HepG2 (cell line): Measurements from ENCODE around the gene LCE1C. TPM values are rescaled to one million over a fixed set of nuclear protein-coding genes. Genes with fewer than 3 reads are reported as not detected.

Experiments used
- ATAC-seq: fragments of 200-7000 bp; cut with Tn5 transposase; 3 replicates; pipeline ENCODE4 v1.9.1; 2020; ENCODE audit warnings: mild to moderate bottlenecking, moderate library complexity
- BruUV-seq: library from RNA; stranded (reverse); fragments of 400-500 nt; replicated peaks from 2 replicates; lab custom pipeline; 2021; lab: Mats Ljungman, UMichigan
- CTCF ChIA-PET: fragments of 300-600 bp; formaldehyde crosslinking; extraction: SDS; loops from one replicate; lab custom pipeline; 2021; ENCODE audit warnings: low total read pairs, inconsistent platforms, low intra/inter-chr PET ratio; lab: Yijun Ruan, JAX
- POLR2A ChIA-PET: fragments of 350-600 bp; sonication (Branson Sonifier 250); formaldehyde crosslinking; loops from one replicate; lab custom pipeline; 2020; ENCODE audit warnings: antibody characterized with exemption, inconsistent platforms; lab: Yijun Ruan, JAX
- DNase-seq: peaks from one replicate; pipeline ENCODE4 v3.0.0-alpha.2; 2015; ENCODE audit warnings: low spot score
- FAIRE-seq: peaks from 3 replicates; lab custom pipeline; 2011; peaks lifted over from hg19 to GRCh38; lab: Jason Lieb, UNC
- H2AFZ ChIP-seq: one replicate; pipeline ENCODE4 v1.6.1; 2011; ENCODE audit warnings: low read length, inconsistent platforms
- H3K27ac ChIP-seq: fragments of 300-600 bp; 3 replicates; pipeline ENCODE4 v1.8.0; 2011; ENCODE audit warnings: mixed run types, mild to moderate bottlenecking, mixed read lengths, low read length, inconsistent platforms; ENCODE audit not compliant: insufficient read depth; ENCODE audit errors: extremely low read length
- H3K27me3 ChIP-seq, 2 experiments: fragments of 200-600 bp in 1 of 2; 2 replicates in 1 of 2; 3 replicates in 1 of 2; pipeline versions ENCODE4 v1.6.0 to v1.8.0; 2011; ENCODE audit warnings: low read length in 2 of 2, mild to moderate bottlenecking in 2 of 2, moderate library complexity in 2 of 2, inconsistent platforms in 1 of 2; ENCODE audit not compliant: insufficient read depth in 2 of 2, control insufficient read depth in 1 of 2
- H3K36me3 ChIP-seq, 2 experiments: fragments of 200-600 bp in 1 of 2; replicated peaks in 1 of 2; 2 replicates in 1 of 2; 3 replicates in 1 of 2; pipeline versions ENCODE4 v1.5.1 to v1.8.0; 2011; ENCODE audit warnings: low read length in 2 of 2, inconsistent platforms in 1 of 2; ENCODE audit not compliant: insufficient read depth in 2 of 2, control insufficient read depth in 1 of 2
- H3K4me1 ChIP-seq: 2 replicates; pipeline ENCODE4 v1.5.1; 2012; ENCODE audit warnings: low read length, inconsistent platforms; ENCODE audit not compliant: insufficient read depth
- H3K4me2 ChIP-seq: 2 replicates; pipeline ENCODE4 v1.6.0; 2011; ENCODE audit warnings: low read depth, low read length, inconsistent platforms
- H3K4me3 ChIP-seq, 3 experiments: fragments of 200-600 bp in 1 of 3; sonication (generic), shearing (Covaris generic) in 1 of 3; replicated peaks in 1 of 3; 2 replicates each; pipeline ENCODE4 v1.5.1; 2011 to 2016; ENCODE audit warnings: low read length in 3 of 3, inconsistent platforms in 2 of 3, low read depth in 2 of 3, mild to moderate bottlenecking in 2 of 3, control low read depth in 1 of 3, mixed read lengths in 1 of 3; ENCODE audit not compliant: insufficient read depth in 1 of 3
- H3K79me2 ChIP-seq: one replicate; pipeline ENCODE4 v1.6.1; 2011; ENCODE audit warnings: low read length, inconsistent platforms; ENCODE audit not compliant: insufficient read depth
- H3K9ac ChIP-seq: 2 replicates; pipeline ENCODE4 v1.6.0; 2011; ENCODE audit warnings: mild to moderate bottlenecking, low read depth, low read length, inconsistent platforms; ENCODE audit not compliant: insufficient read depth
- H3K9me3 ChIP-seq: 2 replicates; pipeline ENCODE4 v1.5.1; 2012; ENCODE audit warnings: mild to moderate bottlenecking, low read length
- H4K20me1 ChIP-seq: 2 replicates; pipeline ENCODE4 v1.6.0; 2011; ENCODE audit warnings: inconsistent platforms, mild to moderate bottlenecking, low read length, moderate library complexity; ENCODE audit not compliant: insufficient read depth
- ATF7 ChIP-seq, 2 experiments: fragments of 450-650 bp in 1 of 2; sonication (generic) in 1 of 2; formaldehyde crosslinking in 1 of 2; IDR thresholded peaks; 2 replicates each; pipeline versions ENCODE4 v1.4.0 to v1.6.1; 2016 to 2020; ENCODE audit warnings: antibody characterized with exemption in 1 of 2, mild to moderate bottlenecking in 1 of 2, missing genetic modification reagents in 1 of 2
- JUN ChIP-seq: sonication (generic); formaldehyde crosslinking; IDR thresholded peaks from 2 replicates; pipeline ENCODE4 v1.4.0; 2020; ENCODE audit warnings: mild to moderate bottlenecking, missing genetic modification reagents
- MYC ChIP-seq: sonication (generic); formaldehyde crosslinking; IDR thresholded peaks from 2 replicates; pipeline ENCODE4 v1.9.0; 2021; ENCODE audit warnings: missing genetic modification reagents, borderline replicate concordance
- MYNN ChIP-seq: sonication (generic); formaldehyde crosslinking; IDR thresholded peaks from 2 replicates; pipeline ENCODE4 v1.4.0; 2020; ENCODE audit warnings: mild to moderate bottlenecking, low read depth, missing genetic modification reagents
- SMAD9 ChIP-seq: sonication (generic); formaldehyde crosslinking; IDR thresholded peaks from 2 replicates; pipeline ENCODE4 v1.5.1; 2020; ENCODE audit warnings: mild to moderate bottlenecking, missing genetic modification reagents
- THYN1 ChIP-seq: sonication (generic); formaldehyde crosslinking; IDR thresholded peaks from 2 replicates; pipeline ENCODE4 v1.8.1; 2023; ENCODE audit warnings: low read depth, mild to moderate bottlenecking, moderate library complexity, missing genetic modification reagents, borderline replicate concordance
- ZMAT3 ChIP-seq: sonication (generic); formaldehyde crosslinking; conservative IDR thresholded peaks from 2 replicates; pipeline ENCODE4 v1.7.0; 2021; ENCODE audit warnings: missing genetic modification reagents
- ZNF20 ChIP-seq: sonication (generic); formaldehyde crosslinking; IDR thresholded peaks from 2 replicates; pipeline ENCODE4 v1.4.0; 2020; ENCODE audit warnings: mild to moderate bottlenecking, moderate library complexity, missing genetic modification reagents
- WGBS: methylation state at CpG from one replicate; pipeline ENCODE4 v1.1.6; 2017; ENCODE audit warnings: low lambda C conversion rate; 5-methylcytosine and 5-hydroxymethylcytosine counted together
- in situ Hi-C: cut with HindIII; loops from 2 replicates; pipeline ENCODE4 v1.10.0; 2017; ENCODE audit warnings: low pct_unique_long_range_greater_than_20kb; ENCODE audit not compliant: extremely low pct_ligation_motif_present
- intact Hi-C: fragments of 100-400 bp; cut with micrococcal nuclease; formaldehyde crosslinking; loops from one replicate; pipeline ENCODE4 v1.10.0; 2022; ENCODE audit not compliant: unreplicated experiment
- polyA plus RNA-seq, 8 experiments: library from polyadenylated mRNA; depleted of rRNA in 3 of 8; stranded (reverse) in 7 of 8; unstranded in 1 of 8; fragments of >200 nt; fragmentation: Illumina TruSeq in 4 of 8; extraction: Trizol in 4 of 8; gene quantifications; 2 replicates each; pipeline versions ENCODE4 v1.2.1 to v1.2.3, GENCODE V29; 2011 to 2016; ENCODE audit warnings: low read depth in 4 of 8, missing spikeins in 1 of 8, mixed read lengths in 1 of 8; ENCODE audit not compliant: insufficient read depth in 1 of 8
- total RNA-seq, 5 experiments: library from RNA; depleted of rRNA; stranded (reverse); fragments of >200 nt; fragmentation: Illumina TruSeq; extraction: Trizol; gene quantifications; 2 replicates each; pipeline ENCODE4 v1.2.3, GENCODE V29; 2016; ENCODE audit warnings: low read depth in 1 of 5
- TF ChIP-seq, protein P1 (sequence below): sonication (generic); formaldehyde crosslinking; IDR thresholded peaks from 2 replicates; pipeline ENCODE4 v1.8.1; 2023; ENCODE audit warnings: missing genetic modification reagents, mild to moderate bottlenecking, borderline replicate concordance

The LCE1C gene
- total and polyA plus RNA-seq, 2 of the 13 experiments (the other 11 are each of a cell fraction or from before 2014, with no cell fraction given) = not detected

DNA sequence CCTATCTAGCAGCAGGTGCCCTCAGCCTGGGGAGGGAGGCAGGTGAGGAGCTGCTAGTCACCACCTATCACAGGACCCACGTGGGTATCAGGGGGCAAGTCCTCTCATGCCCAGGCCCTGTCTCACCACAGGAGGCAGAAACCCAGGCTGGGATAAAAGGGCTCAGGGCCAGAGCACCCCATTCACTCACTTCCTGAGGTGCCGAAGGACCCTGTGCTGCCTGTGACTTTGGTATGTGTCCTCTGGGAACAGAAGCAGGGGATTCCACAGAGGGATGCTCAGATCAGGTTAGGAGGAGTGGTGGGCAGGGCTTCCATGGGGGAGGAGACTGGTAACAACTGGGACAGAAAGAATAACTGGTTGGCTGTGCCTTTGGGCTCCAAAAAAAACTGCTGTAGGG is 20.4 kb downstream of the LCE1C start, which contains the start of gene LCE1E:
Gene LCE1E, plus strand, starts transcription at position 181 of the 400 bp plus-strand sequence. CDS start 1,043 bp downstream, outside the sequence.
- ChIA-PET POLR2A (no interaction called here), CTCF (no interaction called here)
- H2AFZ ChIP-seq = no peak within 1 kb of the TSS
- H4K20me1 ChIP-seq = no peaks in the 10 kb centered on the region
- no peak within 1 kb of the TSS for H3K27ac ChIP-seq
- H3K4me3 ChIP-seq = no peak within 1 kb of the TSS
- intact Hi-C loops = no loop called here
- no peak within 1 kb of the TSS for H3K9ac ChIP-seq
- H3K36me3 ChIP-seq = no peaks in the 10 kb centered on the region
- no TSS peak for BruUV-seq
- H3K4me1 ChIP-seq = no peaks in the 10 kb centered on the region
- 0% methylated on average over 1 of the region's 2 CpGs for WGBS
- H3K27me3 ChIP-seq = no peaks in the 10 kb centered on the region
- FAIRE-seq (no peak), ATAC-seq (no peak), DNase-seq (no peak)
- no peaks in the 10 kb centered on the region for H3K9me3 ChIP-seq
- no peaks in the 10 kb centered on the region for H3K79me2 ChIP-seq
- no peak within 1 kb of the TSS for H3K4me2 ChIP-seq
- in situ Hi-C loops = no loop called here
- no peak for TF ChIP-seq ZNF20 (CRISPR knock-in tag)
- TF ChIP-seq, protein P1, sequence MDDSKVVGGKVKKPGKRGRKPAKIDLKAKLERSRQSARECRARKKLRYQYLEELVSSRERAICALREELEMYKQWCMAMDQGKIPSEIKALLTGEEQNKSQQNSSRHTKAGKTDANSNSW (CRISPR knock-in tag) = no peak
- no peak for TF ChIP-seq ZMAT3 (CRISPR knock-in tag)
- TF ChIP-seq SMAD9 (CRISPR knock-in tag) = no peak
- no peak for TF ChIP-seq JUN (CRISPR knock-in tag)
- TF ChIP-seq THYN1 (CRISPR knock-in tag) = no peak
- no peak for TF ChIP-seq MYNN (CRISPR knock-in tag)

DNA sequence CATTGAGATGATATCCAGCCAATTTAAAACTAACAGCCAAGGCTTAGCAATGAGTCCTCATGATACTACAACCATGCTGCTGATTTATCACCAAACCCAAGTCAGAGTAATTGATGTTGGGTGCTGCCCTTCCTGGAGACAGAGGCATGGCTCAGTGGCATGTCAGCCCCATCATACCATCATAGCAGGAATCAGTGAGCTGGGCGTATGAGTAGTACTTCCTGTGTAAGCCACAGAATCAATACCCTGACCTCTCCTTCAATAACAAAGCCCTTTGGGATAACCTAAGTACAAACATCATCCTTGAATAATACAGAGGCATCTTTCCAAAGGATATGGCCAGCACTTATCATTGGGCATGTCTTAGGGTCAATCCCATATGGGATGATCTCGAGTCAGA is 23.4 kb downstream of the LCE1C start:
- H3K27ac ChIP-seq = no peak overlapping the region
- no peak overlapping the region for H3K9ac ChIP-seq
- H4K20me1 ChIP-seq = no peaks in the 10 kb centered on the region
- H3K27me3 ChIP-seq = no peaks in the 10 kb centered on the region
- no peak for ATAC-seq
- no peaks in the 10 kb centered on the region for H3K4me1 ChIP-seq
- no peak for DNase-seq
- no TSS peak for BruUV-seq
- in situ Hi-C loops = no loop called here
- ChIA-PET CTCF (no interaction called here), POLR2A (no interaction called here)
- TF ChIP-seq MYC (CRISPR knock-in tag) (no peak), ATF7 (IDR thresholded peaks at IDR 0.05) (no peak), ATF7 (CRISPR knock-in tag; IDR thresholded peaks at IDR 0.05) (no peak)
- intact Hi-C loops = no loop called here
- WGBS = 0% methylated on average over 1 of the region's 2 CpGs
- H3K4me2 ChIP-seq = no peak overlapping the region
- H3K79me2 ChIP-seq = no peaks in the 10 kb centered on the region
- H3K9me3 ChIP-seq = no peaks in the 10 kb centered on the region
- no peak for FAIRE-seq
- H2AFZ ChIP-seq = no peak overlapping the region
- no peak overlapping the region for H3K4me3 ChIP-seq
- H3K36me3 ChIP-seq = no peaks in the 10 kb centered on the region
